Thyroid gland (tissue), 4 donors: Measurements from ENCODE around the gene PHOX2A.

Source experiments
- CTCF ChIP-seq, 6 experiments: fragments of 200-600 bp in 3 of 6; fragments of 450-650 bp in 3 of 6; sonication (generic) in 3 of 6; IDR thresholded peaks; one replicate each; pipeline ENCODE4 v1.5.1; 2016 to 2019; ENCODE audit warnings: antibody characterized with exemption in 6 of 6, mild to moderate bottlenecking in 2 of 6, inconsistent platforms in 1 of 6, moderate library complexity in 1 of 6
- POLR2A ChIP-seq, 2 donors: fragments of 450-650 bp; IDR thresholded peaks; one replicate each; pipeline ENCODE4 v1.6.1; 2017; ENCODE audit warnings: antibody characterized with exemption in 2 of 2, mild to moderate bottlenecking in 2 of 2, moderate library complexity in 1 of 2

DNA sequence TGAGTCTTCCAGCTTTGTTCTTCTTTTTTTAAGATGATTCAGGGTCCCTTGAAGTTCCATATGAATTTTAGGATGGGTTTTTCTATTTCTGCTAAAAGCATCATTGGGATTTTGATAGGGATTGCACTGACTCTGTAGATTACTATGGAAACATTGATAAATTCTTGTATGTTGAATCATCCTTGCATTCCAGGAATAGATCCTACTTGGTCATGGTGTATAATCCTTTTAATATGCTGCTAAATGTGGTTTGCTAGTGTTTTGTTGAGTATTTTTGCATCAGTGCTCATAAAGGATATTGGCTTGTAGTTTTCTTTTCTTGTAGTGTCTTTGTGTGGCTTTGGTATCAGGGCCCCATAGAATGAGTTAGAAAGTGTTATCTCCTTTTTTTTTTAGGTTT is 34.9 kb upstream of the PHOX2A start:
- TF ChIP-seq CTCF (IDR thresholded peaks at IDR 0.05) (no peak), POLR2A (IDR thresholded peaks at IDR 0.05) (no peak)
